ENCODE data around the gene DGCR2. TPM values are rescaled to one million over a fixed set of nuclear protein-coding genes. Genes with fewer than 3 reads are reported as not detected.

The DGCR2 gene
- polyA plus RNA-seq, 1 donor (not counting 4 experiments of a cell fraction or from before 2014, with no cell fraction given): 23.2 TPM

DNA sequence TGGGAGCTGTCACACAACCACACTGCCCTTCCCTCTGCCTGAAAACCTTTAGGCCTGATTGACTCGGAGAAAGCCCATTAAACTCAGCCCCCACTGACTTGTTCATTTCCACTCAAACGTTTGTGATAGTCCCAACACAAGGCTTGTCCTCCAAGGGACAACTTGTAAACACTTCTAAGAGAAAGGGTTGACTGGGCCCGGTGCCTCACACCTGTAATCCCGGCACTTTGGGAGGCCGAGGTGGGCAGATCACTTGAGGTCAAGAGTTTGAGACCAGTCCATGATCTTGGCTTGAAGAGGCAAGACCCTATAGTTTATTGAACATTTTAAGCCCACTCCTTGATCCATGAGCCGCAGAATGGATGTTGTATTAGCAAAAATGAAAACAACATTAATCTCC lies 122.8 kb downstream of the DGCR2 start:
- Histone ChIP-seq H2AFZ (ENCODE audit: control insufficient read depth, low read length) (no peak overlapping the region), H3K36me3 (ENCODE audit: control insufficient read depth in 2 of 2, extremely low read depth in 1 of 2, insufficient read depth in 2 of 2, low read length in 2 of 2) (no peaks in the 10 kb centered on the region), H3K9me1 (ENCODE audit: control insufficient read depth, extremely low read depth, insufficient read depth, low read length) (no peaks in the 10 kb centered on the region), H3K27ac (ENCODE audit: control insufficient read depth, insufficient read depth, low read length) (no peak overlapping the region), H3K4me3 (ENCODE audit: control insufficient read depth in 2 of 3, extremely low read depth in 1 of 3, insufficient read depth in 2 of 3, low read depth in 1 of 3, low read length in 3 of 3) (no peak overlapping the region), H3K4me2 (ENCODE audit: control insufficient read depth, extremely low read depth, insufficient read depth, low read depth, low read length) (no peak overlapping the region), H3K4me1 (ENCODE audit: control insufficient read depth, extremely low read depth, insufficient read depth, low read length) (no peaks in the 10 kb centered on the region), H3K79me2 (ENCODE audit: control insufficient read depth, insufficient read depth, low read length) (no peaks in the 10 kb centered on the region), H4K20me1 (ENCODE audit: control insufficient read depth, extremely low read depth, insufficient read depth, low read length) (no peaks in the 10 kb centered on the region), H3K9ac (ENCODE audit: control insufficient read depth, extremely low read depth, insufficient read depth, low read length) (no peak overlapping the region), H3K9me3 (ENCODE audit: control insufficient read depth, low read depth, low read length) (no peaks in the 10 kb centered on the region), H3K27me3 (ENCODE audit: control insufficient read depth, extremely low read depth, insufficient read depth, low read length) (peaks cover 8% of the 10 kb centered on the region)
- DNase-seq (ENCODE audit: low read depth, low spot score) (no peak), FAIRE-seq (no peak)
- no peak for TF ChIP-seq EZH2 (IDR thresholded peaks at IDR 0.05; ENCODE audit: low read length)
- TF ChIP-seq, protein P1, sequence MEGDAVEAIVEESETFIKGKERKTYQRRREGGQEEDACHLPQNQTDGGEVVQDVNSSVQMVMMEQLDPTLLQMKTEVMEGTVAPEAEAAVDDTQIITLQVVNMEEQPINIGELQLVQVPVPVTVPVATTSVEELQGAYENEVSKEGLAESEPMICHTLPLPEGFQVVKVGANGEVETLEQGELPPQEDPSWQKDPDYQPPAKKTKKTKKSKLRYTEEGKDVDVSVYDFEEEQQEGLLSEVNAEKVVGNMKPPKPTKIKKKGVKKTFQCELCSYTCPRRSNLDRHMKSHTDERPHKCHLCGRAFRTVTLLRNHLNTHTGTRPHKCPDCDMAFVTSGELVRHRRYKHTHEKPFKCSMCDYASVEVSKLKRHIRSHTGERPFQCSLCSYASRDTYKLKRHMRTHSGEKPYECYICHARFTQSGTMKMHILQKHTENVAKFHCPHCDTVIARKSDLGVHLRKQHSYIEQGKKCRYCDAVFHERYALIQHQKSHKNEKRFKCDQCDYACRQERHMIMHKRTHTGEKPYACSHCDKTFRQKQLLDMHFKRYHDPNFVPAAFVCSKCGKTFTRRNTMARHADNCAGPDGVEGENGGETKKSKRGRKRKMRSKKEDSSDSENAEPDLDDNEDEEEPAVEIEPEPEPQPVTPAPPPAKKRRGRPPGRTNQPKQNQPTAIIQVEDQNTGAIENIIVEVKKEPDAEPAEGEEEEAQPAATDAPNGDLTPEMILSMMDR (optimal IDR thresholded peaks at IDR 0.05 in 1 of 3, IDR thresholded peaks at IDR 0.05 in 1 of 3, conservative IDR thresholded peaks at IDR 0.05 in 1 of 3; ENCODE audit: extremely low read depth in 1 of 3, insufficient read depth in 2 of 3, low read length in 3 of 3): no peak
- dilution Hi-C loops (cut with MboI; ENCODE audit: extremely low pct_ligation_motif_present, low sequenced_read_pairs): no loop called here

DNA sequence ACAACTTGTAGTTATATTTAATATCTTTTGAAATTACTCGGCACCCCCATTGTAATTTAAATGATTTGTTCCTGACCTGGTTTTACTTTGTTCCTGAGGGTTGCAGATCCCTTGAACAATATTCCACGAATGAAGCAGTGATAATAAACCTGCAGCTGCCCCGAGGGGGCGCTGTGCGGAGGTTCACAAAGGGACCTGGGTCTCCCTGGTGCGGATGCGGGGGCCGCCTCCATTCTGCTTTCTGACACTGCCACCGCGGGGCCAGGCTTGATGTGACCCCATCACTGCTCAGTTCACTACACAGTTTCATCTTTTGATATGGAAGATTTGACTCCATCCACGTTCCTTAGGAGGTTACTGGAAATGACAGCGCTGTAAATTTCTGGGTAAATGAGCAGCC lies 123.2 kb downstream of the DGCR2 start:
- DNase-seq (ENCODE audit: low read depth, low spot score) (no peak), FAIRE-seq (no peak)
- dilution Hi-C loops (cut with MboI; ENCODE audit: extremely low pct_ligation_motif_present, low sequenced_read_pairs): no loop called here
- H3K4me2 ChIP-seq (ENCODE audit: control insufficient read depth, extremely low read depth, insufficient read depth, low read depth, low read length): no peak overlapping the region
- H4K20me1 ChIP-seq (ENCODE audit: control insufficient read depth, extremely low read depth, insufficient read depth, low read length): no peaks in the 10 kb centered on the region
- peaks cover 7% of the 10 kb centered on the region for H3K27me3 ChIP-seq (ENCODE audit: control insufficient read depth, extremely low read depth, insufficient read depth, low read length)
- no peaks in the 10 kb centered on the region for H3K4me1 ChIP-seq (ENCODE audit: control insufficient read depth, extremely low read depth, insufficient read depth, low read length)
- H2AFZ ChIP-seq (ENCODE audit: control insufficient read depth, low read length): no peak overlapping the region
- no peak overlapping the region for H3K9ac ChIP-seq (ENCODE audit: control insufficient read depth, extremely low read depth, insufficient read depth, low read length)
- no peaks in the 10 kb centered on the region for H3K79me2 ChIP-seq (ENCODE audit: control insufficient read depth, insufficient read depth, low read length)
- H3K4me3 ChIP-seq (ENCODE audit: control insufficient read depth in 2 of 3, extremely low read depth in 1 of 3, insufficient read depth in 2 of 3, low read depth in 1 of 3, low read length in 3 of 3): no peak overlapping the region
- H3K9me1 ChIP-seq (ENCODE audit: control insufficient read depth, extremely low read depth, insufficient read depth, low read length): no peaks in the 10 kb centered on the region
- no peaks in the 10 kb centered on the region for H3K36me3 ChIP-seq (ENCODE audit: control insufficient read depth in 2 of 2, extremely low read depth in 1 of 2, insufficient read depth in 2 of 2, low read length in 2 of 2)
- no peak for TF ChIP-seq EZH2 (IDR thresholded peaks at IDR 0.05; ENCODE audit: low read length)
- TF ChIP-seq, protein P1 (optimal IDR thresholded peaks at IDR 0.05 in 1 of 3, IDR thresholded peaks at IDR 0.05 in 1 of 3, conservative IDR thresholded peaks at IDR 0.05 in 1 of 3; ENCODE audit: extremely low read depth in 1 of 3, insufficient read depth in 2 of 3, low read length in 3 of 3): peak; percentile 28 to 34 (median 29)
- no peak overlapping the region for H3K27ac ChIP-seq (ENCODE audit: control insufficient read depth, insufficient read depth, low read length)
- H3K9me3 ChIP-seq (ENCODE audit: control insufficient read depth, low read depth, low read length): no peaks in the 10 kb centered on the region
